ENCODE measurements around the gene ZYG11A.

The ZYG11A gene

GRCh38 chr1:52904927-52905698 is 62.6 kb downstream of the ZYG11A start:
- TF ChIP-seq CTCF (IDR thresholded peaks at IDR 0.05; ENCODE audit: extremely low read depth, missing control alignments): peak; percentile 3
- DNase-seq (ENCODE audit: low spot score): peak; percentile 65

- DNase-seq (ENCODE audit: low spot score): no peak
- no peak for TF ChIP-seq CTCF (IDR thresholded peaks at IDR 0.05; ENCODE audit: extremely low read depth, missing control alignments)
Measured at GRCh38 chr1:52906135-52906603, 63.6 kb downstream of the ZYG11A start.

- no peak for DNase-seq (ENCODE audit: low spot score)
- no peak for TF ChIP-seq CTCF (IDR thresholded peaks at IDR 0.05; ENCODE audit: extremely low read depth, missing control alignments)
Measured at GRCh38 chr1:52907068-52907811, 64.7 kb downstream of the ZYG11A start.

- no peak for TF ChIP-seq CTCF (IDR thresholded peaks at IDR 0.05; ENCODE audit: extremely low read depth, missing control alignments)
- DNase-seq (ENCODE audit: low spot score): no peak
Measured at GRCh38 chr1:52907812-52908153, 65.2 kb downstream of the ZYG11A start.

- TF ChIP-seq CTCF (IDR thresholded peaks at IDR 0.05; ENCODE audit: extremely low read depth, missing control alignments): no peak
- no peak for DNase-seq (ENCODE audit: low spot score)
Measured at GRCh38 chr1:52911541-52911940, 69.0 kb downstream of the ZYG11A start.

GRCh38 chr1:52913014-52913413 is 70.5 kb downstream of the ZYG11A start:
- no peak for DNase-seq (ENCODE audit: low spot score)
- no peak for TF ChIP-seq CTCF (IDR thresholded peaks at IDR 0.05; ENCODE audit: extremely low read depth, missing control alignments)

GRCh38 chr1:52913537-52913936 is 71.0 kb downstream of the ZYG11A start:
- no peak for DNase-seq (ENCODE audit: low spot score)
- TF ChIP-seq CTCF (IDR thresholded peaks at IDR 0.05; ENCODE audit: extremely low read depth, missing control alignments): no peak

Data from GM20000 (cell line).